Common myeloid progenitor, CD34-positive (primary cell): Measurements from ENCODE around the gene HNRNPM.

Source experiments
- CTCF ChIA-PET: fragments of 350-600 bp; sonication (Branson Sonifier 250); formaldehyde crosslinking; loops from one replicate; lab custom pipeline; 2021; ENCODE audit warnings: antibody characterized with exemption; lab: Charles Lee
- POLR2A ChIA-PET: fragments of 350-600 bp; sonication (Branson Sonifier 250); formaldehyde crosslinking; loops from one replicate; lab custom pipeline; 2021; ENCODE audit warnings: antibody characterized with exemption; lab: Charles Lee
- DNase-seq, 3 donors: peaks; one replicate each; pipeline versions ENCODE4 v3.0.0 to v3.0.0-alpha.2; 2013
- H3K27ac ChIP-seq, 2 experiments: 1 replicate in 1 of 2; 2 replicates in 1 of 2; pipeline ENCODE4 v1.7.0; 2013; ENCODE audit warnings: inconsistent platforms in 2 of 2, low read length in 2 of 2, mild to moderate bottlenecking in 2 of 2, low read depth in 1 of 2, moderate library complexity in 1 of 2; ENCODE audit not compliant: severe bottlenecking in 2 of 2, insufficient read depth in 1 of 2, poor library complexity in 1 of 2
- H3K27me3 ChIP-seq, 5 experiments: replicated peaks in 2 of 5; 1 replicate in 3 of 5; 2 replicates in 2 of 5; pipeline versions ENCODE4 v1.6.1 to v1.7.0; 2013; ENCODE audit warnings: low read length in 4 of 5, mild to moderate bottlenecking in 2 of 5, moderate library complexity in 2 of 5, inconsistent platforms in 1 of 5; ENCODE audit not compliant: insufficient read depth in 5 of 5, control insufficient read depth in 4 of 5
- H3K36me3 ChIP-seq, 4 experiments: 1 replicate in 2 of 4; 2 replicates in 2 of 4; pipeline versions ENCODE4 v1.6.1 to v1.7.0; 2013; ENCODE audit warnings: low read length in 3 of 4, control low read depth in 1 of 4, mild to moderate bottlenecking in 1 of 4; ENCODE audit not compliant: control insufficient read depth in 4 of 4, insufficient read depth in 4 of 4
- H3K4me1 ChIP-seq, 4 experiments: 1 replicate in 3 of 4; 2 replicates in 1 of 4; pipeline versions ENCODE4 v1.6.1 to v1.7.1; 2013; ENCODE audit warnings: low read length in 3 of 4, mild to moderate bottlenecking in 3 of 4, control low read depth in 1 of 4, inconsistent platforms in 1 of 4, moderate library complexity in 1 of 4; ENCODE audit not compliant: control insufficient read depth in 4 of 4, insufficient read depth in 4 of 4; ENCODE audit errors: control extremely low read depth in 1 of 4
- H3K4me3 ChIP-seq, 7 experiments: 1 replicate in 4 of 7; 2 replicates in 3 of 7; pipeline versions ENCODE4 v1.5.1 to v1.7.0; 2013; ENCODE audit warnings: mild to moderate bottlenecking in 7 of 7, low read length in 6 of 7, moderate library complexity in 6 of 7, inconsistent platforms in 2 of 7, low read depth in 2 of 7, control low read depth in 1 of 7; ENCODE audit not compliant: insufficient read depth in 4 of 7, control insufficient read depth in 1 of 7; ENCODE audit errors: extremely low read depth in 1 of 7
- H3K9me3 ChIP-seq, 5 experiments: 1 replicate in 4 of 5; 2 replicates in 1 of 5; pipeline versions ENCODE4 v1.6.1 to v1.7.1; 2013; ENCODE audit warnings: low read length in 4 of 5, mild to moderate bottlenecking in 2 of 5, inconsistent platforms in 1 of 5, low read depth in 1 of 5, moderate library complexity in 1 of 5; ENCODE audit not compliant: control insufficient read depth in 4 of 5, insufficient read depth in 2 of 5; ENCODE audit errors: control extremely low read depth in 1 of 5
- WGBS: methylation state at CpG from one replicate; pipeline ENCODE4 v1.1.5; 2013; ENCODE audit not compliant: insufficient coverage; 5-methylcytosine and 5-hydroxymethylcytosine counted together

The HNRNPM gene

GRCh38 chr19:8526345-8527091, 81.7 kb downstream of the HNRNPM start:
- no peaks in the 10 kb centered on the region for H3K9me3 ChIP-seq
- no peaks in the 10 kb centered on the region for H3K27me3 ChIP-seq
- H3K4me3 ChIP-seq = peak overlapping the region in 2 of 7 experiments; percentile 45 to 46
- no peaks in the 10 kb centered on the region for H3K4me1 ChIP-seq
- peak in 2 of 3 donors; percentile 26 to 52 for DNase-seq
- CTCF ChIA-PET = interaction anchor here (0.7 to 2.6 kb wide), 3 partner anchors 51 to 53 kb away, joined by 3 to 8 read pairs (median 4); partner anchors contain the start of gene MYO1F
- H3K36me3 ChIP-seq = peaks cover 13 to 74% (median 52%) of the 10 kb centered on the region in 4 experiments
- no peak overlapping the region for H3K27ac ChIP-seq
- POLR2A ChIA-PET = no interaction called here
- WGBS = 96% methylated on average over 49 of the region's 57 CpGs

- H3K27ac ChIP-seq = no peak overlapping the region
- ChIA-PET CTCF (interaction anchor here (0.7 to 2.6 kb wide), 4 partner anchors 35 to 57 kb away, joined by 3 to 8 read pairs (median 3); partner anchors contain the start of gene MYO1F), POLR2A (no interaction called here)
- no peak overlapping the region for H3K4me3 ChIP-seq
- H3K27me3 ChIP-seq = no peaks in the 10 kb centered on the region
- 79% methylated on average over 3 of the region's 4 CpGs for WGBS
- peaks cover 15 to 67% (median 46%) of the 10 kb centered on the region in 4 experiments for H3K36me3 ChIP-seq
- H3K9me3 ChIP-seq = no peaks in the 10 kb centered on the region
- no peaks in the 10 kb centered on the region for H3K4me1 ChIP-seq
- DNase-seq = no peak
These were observed 83.7 kb downstream of the HNRNPM start for GRCh38 chr19:8528500-8528899.

DNA sequence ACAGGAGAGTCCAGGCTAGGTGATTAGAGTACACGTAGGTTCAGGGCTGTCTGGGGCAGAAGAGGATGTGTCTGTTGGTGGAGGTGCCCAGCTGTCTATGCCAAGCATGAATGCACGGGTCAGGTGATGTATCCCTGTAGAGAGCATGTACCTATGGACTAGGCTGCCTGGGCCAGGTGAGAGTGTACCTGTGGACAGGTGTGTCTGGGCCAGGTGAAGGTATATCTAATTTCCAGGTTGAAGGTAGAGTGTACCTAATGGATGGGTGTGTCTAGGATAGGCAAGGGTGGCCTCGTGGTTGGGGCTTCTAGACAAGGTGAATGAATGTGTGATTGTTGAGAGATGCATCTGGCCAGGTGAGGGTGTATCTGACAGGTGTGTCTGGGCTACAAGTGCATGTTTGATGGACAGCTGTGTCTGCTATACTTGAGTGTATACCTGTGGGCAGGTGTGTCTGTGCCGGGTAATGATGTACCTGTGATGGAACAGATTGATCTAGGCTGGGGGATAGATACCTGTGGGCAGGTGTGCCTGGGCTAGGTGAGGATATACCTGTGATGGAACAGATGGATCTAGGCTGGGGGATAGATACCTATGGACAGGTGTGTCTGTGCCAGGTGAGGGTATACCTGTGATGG, 84.7 kb downstream of the HNRNPM start:
- Histone ChIP-seq H3K4me3 (no peak overlapping the region), H3K36me3 (peaks cover 15 to 66% (median 45%) of the 10 kb centered on the region in 4 experiments), H3K4me1 (no peaks in the 10 kb centered on the region), H3K27me3 (no peaks in the 10 kb centered on the region), H3K9me3 (no peaks in the 10 kb centered on the region), H3K27ac (no peak overlapping the region)
- 98% methylated on average over 4 of the region's 4 CpGs for WGBS
- DNase-seq = no peak
- CTCF ChIA-PET = interaction anchor here (1.0 to 2.6 kb wide), 2 partner anchors 42 to 49 kb away, joined by 3 to 8 read pairs; partner anchors contain the start of gene MYO1F
- POLR2A ChIA-PET = no interaction called here

DNA sequence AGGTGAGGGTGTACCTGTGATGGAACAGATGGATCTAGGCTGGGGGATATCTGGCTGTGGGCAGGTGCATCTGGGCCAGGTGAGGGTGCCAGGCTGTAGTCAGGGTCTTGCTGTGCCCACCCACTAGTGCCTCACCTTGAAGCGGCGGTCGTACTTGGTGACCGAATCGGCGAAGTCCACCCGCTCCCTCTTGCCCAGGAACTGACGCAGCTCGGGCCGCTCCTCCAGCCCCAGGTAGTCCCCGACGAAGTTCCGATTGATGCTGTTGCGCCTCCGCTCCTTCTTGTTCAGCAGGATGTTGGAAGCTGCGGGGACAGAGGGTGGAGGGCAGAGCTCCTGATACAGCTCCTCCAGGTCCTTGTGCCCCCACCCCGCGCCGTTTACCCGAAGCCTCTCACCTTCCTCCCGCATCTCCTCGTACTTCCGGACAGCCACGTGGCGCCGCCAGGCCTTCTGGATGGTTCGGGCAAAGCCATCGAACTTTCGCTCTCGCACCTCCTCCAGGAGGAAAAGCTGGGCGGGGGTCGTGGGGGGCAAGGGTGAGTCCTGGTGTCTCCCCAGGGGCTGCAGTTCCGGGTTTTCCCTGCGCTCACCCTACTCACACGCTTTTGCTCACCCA, 85.4 kb downstream of the HNRNPM start:
- POLR2A ChIA-PET = no interaction called here

GRCh38 chr19:8531470-8531869, 86.7 kb downstream of the HNRNPM start:
- no peak for DNase-seq
- H3K36me3 ChIP-seq = peaks cover 15 to 56% (median 38%) of the 10 kb centered on the region in 4 experiments
- CTCF ChIA-PET = interaction anchor here (1.2 to 2.0 kb wide), 3 partner anchors 9 to 48 kb away, joined by 5 to 9 read pairs (median 7); no protein-coding TSS in a partner anchor

More for the DNA sequence above, 85.4 kb downstream of the HNRNPM start:
- Histone ChIP-seq H3K27ac (no peak overlapping the region), H3K27me3 (no peaks in the 10 kb centered on the region), H3K9me3 (no peaks in the 10 kb centered on the region), H3K4me3 (no peak overlapping the region), H3K36me3 (peaks cover 15 to 59% (median 40%) of the 10 kb centered on the region in 4 experiments), H3K4me1 (no peaks in the 10 kb centered on the region)
- no peak for DNase-seq
- 96% methylated on average over 30 of the region's 35 CpGs for WGBS
- CTCF ChIA-PET = interaction anchor here (1.0 to 2.0 kb wide), 2 partner anchors 43 to 49 kb away, joined by 3 to 9 read pairs; no protein-coding TSS in a partner anchor

GRCh38 chr19:8532225-8532624, 87.5 kb downstream of the HNRNPM start:
- Histone ChIP-seq H3K4me3 (no peak overlapping the region), H3K27me3 (no peaks in the 10 kb centered on the region), H3K4me1 (no peaks in the 10 kb centered on the region), H3K36me3 (peaks cover 15 to 54% (median 38%) of the 10 kb centered on the region in 4 experiments), H3K9me3 (no peaks in the 10 kb centered on the region), H3K27ac (no peak overlapping the region)
- CTCF ChIA-PET = interaction anchor here (0.6 to 2.0 kb wide), 4 partner anchors 10 to 68 kb away, joined by 3 to 9 read pairs (median 6); no protein-coding TSS in a partner anchor
- POLR2A ChIA-PET = interaction anchor here (0.6 kb wide), 1 partner anchor 15 kb away, joined by 5 read pairs; no protein-coding TSS in a partner anchor
- 96% methylated on average over 2 of the region's 2 CpGs for WGBS
- no peak for DNase-seq

More at GRCh38 chr19:8531470-8531869, 86.7 kb downstream of the HNRNPM start:
- Histone ChIP-seq H3K9me3 (no peaks in the 10 kb centered on the region), H3K4me3 (no peak overlapping the region), H3K27ac (no peak overlapping the region), H3K27me3 (no peaks in the 10 kb centered on the region), H3K4me1 (no peaks in the 10 kb centered on the region)
- POLR2A ChIA-PET = interaction anchor here (0.6 kb wide), 1 partner anchor 16 kb away, joined by 5 read pairs; no protein-coding TSS in a partner anchor
- WGBS = 90% methylated on average over 6 of the region's 7 CpGs
